ENCODE measurements around the gene TTLL6.

The TTLL6 gene

DNA sequence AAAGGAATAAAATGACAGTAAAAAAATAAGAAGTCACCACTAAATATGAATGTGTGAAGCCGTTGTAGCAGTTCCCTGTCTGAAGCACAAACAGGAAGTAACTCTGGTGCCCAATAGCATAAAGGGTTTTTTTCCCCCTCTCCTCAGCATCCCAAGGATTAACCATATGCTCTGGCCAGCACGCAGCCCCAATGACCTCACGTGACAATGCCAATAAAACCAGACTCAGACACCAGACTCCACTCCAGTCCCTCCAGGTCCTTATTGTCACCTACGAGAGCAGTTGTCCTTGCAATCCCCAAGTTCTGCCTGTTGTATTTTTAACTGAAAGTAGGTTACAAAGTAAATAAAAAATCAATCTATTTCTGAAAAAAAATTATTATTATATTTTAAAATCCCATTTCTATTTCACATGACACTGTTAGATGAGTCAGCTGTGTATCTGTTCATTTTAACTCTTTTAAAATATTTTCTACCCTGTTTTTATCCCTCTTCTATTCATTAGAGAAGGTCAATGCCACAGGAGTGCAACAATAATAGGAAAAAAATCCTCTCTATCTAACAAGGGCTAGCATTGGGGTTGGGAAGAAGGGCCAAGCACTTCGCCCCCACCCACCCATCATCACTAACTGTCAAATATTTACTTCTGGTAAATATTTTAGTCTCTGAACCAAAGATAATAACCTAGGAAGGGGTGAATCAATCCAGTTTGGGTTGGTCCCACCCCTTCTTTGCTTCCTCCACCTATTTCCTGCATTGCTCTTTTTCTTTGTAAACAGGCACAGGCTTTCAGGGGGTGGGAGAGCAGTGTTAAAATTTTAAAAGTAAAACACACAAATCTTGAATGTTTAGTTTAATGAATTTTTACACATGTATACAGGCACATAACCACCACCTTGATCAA is 101.3 kb downstream of the TTLL6 start:
- no peak overlapping the region for H3K4me3 ChIP-seq (ENCODE audit: low read length)
- DNase-seq (ENCODE audit: low read depth): no peak

More for the DNA sequence above, 101.3 kb downstream of the TTLL6 start:
- TF ChIP-seq, protein P1, sequence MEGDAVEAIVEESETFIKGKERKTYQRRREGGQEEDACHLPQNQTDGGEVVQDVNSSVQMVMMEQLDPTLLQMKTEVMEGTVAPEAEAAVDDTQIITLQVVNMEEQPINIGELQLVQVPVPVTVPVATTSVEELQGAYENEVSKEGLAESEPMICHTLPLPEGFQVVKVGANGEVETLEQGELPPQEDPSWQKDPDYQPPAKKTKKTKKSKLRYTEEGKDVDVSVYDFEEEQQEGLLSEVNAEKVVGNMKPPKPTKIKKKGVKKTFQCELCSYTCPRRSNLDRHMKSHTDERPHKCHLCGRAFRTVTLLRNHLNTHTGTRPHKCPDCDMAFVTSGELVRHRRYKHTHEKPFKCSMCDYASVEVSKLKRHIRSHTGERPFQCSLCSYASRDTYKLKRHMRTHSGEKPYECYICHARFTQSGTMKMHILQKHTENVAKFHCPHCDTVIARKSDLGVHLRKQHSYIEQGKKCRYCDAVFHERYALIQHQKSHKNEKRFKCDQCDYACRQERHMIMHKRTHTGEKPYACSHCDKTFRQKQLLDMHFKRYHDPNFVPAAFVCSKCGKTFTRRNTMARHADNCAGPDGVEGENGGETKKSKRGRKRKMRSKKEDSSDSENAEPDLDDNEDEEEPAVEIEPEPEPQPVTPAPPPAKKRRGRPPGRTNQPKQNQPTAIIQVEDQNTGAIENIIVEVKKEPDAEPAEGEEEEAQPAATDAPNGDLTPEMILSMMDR (conservative IDR thresholded peaks at IDR 0.05; ENCODE audit: low read depth, low read length): no peak

All from retinal pigment epithelial cell (primary cell).